Fibroblast of the conjunctiva (primary cell): ENCODE measurements around the gene CD3G.
"Not testable (repeated sequence)": the region's sequence is repeated elsewhere in the genome, so short reads cannot be mapped to it uniquely, and the experiment has no call there.

Experiments
- DNase-seq: peaks from one replicate; pipeline ENCODE4 v3.0.0-alpha.2; 2010; ENCODE audit warnings: low read depth

CD3G gene

GRCh38 chr11:118380571-118380970, 36.4 kb downstream of the CD3G start:
- no peak for DNase-seq

DNA sequence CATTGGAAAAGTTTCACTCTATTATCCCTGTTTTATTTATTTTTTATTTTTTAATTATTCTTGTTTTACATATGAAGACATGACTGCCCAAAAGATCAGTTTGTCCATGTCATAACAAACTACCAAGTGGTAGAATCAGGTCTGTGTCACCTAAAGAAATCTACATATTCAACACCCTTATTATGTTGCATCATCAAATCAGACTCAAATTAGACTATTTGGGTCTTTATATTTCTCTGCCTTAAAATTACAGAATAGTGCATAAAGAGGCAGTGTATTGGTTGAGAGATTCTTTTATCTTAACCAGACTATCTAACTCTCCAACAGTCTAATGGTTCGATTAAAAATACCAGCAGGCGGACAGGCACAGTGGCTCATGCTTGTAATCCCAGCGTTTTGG, 38.8 kb downstream of the CD3G start:
- no peak for DNase-seq

DNA sequence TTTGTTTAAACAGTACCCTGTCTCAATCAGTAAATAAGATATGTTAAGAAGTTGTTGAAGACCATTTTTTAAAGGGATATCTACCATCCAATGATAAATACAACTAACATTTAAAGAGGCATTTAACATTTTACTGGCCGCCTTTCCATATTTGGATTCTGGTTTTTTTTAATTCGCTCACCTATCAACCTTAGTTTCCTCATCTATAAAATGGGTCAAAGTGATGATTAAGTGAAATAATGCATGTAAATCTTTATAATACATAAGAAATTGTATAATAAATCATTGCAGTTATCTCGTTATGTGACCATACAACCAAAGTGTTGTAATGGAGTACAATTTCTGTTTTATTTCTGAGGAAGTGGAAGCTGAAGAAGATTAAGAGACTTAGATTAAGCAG, 39.5 kb downstream of the CD3G start:
- no peak for DNase-seq

DNA sequence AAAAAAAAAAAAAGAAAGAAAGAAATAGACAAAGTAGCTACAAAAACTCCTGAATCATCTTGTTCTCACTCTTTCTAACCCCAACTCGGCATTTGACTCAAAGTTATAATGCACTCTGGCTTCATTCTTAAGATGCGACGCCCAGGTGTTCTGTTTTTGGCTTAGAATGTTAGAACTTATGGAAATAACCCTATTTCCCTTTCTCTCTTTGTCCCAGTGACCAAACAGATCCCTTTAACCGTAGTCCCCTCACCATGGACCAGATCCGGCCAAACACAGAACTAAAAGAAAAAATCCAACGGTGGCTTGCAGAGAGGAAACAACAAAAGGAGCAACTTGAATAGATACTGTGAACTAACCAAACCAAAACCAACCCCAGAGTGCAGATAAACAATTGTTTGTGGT, 52.0 kb downstream of the CD3G start:
- no peak for DNase-seq

DNA sequence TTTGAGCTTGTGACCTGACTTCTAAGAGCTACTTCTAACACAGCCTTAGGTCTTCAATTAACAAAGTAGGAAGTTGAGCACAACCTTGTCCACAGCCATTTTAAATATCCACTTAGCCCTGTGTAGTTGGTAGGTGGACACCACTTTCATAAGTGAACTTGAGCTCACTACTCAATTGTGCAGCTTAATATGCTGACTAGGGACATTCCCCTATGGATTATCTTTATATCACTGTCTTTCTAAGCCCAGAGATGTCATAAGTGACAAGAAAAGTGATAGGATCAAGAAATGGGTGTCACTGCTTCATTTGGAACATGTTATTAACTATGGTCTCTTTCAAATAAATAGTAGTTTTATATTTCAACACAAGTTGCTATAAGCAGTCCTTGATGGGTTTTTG, 53.3 kb downstream of the CD3G start:
- no peak for DNase-seq

DNA sequence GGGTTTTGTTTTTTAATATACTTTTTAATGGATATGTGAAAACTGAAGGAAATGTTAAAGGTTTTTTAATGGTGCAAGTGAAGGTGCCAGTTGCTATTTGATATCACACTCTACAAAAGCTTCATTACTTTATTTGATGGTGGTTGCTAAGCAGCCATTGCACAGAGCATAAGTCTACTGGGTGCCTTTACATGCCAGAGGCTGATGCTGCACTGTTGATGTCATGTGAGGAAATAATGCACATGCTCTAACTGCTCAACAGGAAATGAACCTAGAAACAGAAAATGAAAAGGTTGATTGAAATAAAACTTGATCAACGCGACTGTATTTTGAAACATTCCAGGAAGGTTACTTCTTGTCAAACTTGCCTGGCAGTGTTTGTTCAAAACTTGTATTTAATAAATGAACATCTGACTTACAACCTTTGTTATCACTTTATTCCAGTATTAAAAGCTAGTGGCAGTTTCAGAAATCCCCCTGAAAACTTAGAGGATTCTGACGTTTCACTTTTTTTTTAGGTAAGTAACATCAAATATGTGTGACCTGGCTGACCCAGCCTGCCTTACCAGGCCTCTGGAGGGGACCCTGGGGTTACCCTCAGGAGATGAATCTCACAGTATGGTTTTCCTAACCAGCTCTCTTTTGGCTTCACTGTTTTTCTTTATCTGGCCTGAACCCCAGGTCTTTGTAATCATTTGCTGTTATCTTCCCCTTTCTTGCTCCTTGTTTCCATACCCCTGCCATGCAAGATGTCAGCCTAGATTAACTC, 54.8 kb downstream of the CD3G start:
- no peak for DNase-seq

DNA sequence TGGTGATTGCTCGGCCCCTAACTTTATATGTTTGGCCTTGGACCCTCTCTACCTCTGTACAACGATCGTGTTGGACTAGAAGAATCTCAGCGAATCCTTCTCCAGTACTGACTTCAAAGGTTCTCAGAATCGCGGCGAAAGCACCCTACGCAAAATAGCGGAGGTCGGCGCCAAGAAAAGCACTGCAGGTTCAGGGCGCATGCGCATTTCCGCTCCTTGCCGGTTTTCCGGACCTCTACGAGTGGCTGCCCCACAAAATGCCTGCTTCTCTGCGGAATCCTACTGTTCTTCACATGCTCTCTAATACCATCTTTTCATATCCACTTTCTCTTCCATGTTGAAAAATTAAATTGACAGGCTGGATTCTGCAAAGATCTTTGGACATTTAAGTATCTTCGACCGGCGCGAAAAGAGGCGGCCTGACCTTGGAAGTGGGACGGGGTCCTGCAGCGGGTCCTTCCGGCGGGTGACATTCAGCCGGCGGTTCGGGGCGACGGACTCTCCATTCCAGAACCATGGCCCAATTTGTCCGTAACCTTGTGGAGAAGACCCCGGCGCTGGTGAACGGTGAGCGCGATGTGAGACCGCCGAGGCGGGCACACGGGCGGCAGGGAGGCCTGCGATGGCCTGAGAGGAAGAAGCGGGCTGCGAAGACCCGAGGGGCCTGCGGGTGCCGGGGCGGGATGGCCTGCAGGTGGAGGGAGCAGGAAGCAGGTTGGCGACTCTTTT, 57.2 kb downstream of the CD3G start, which contains the start of gene ATP5MG:
Gene ATP5MG, plus strand, starts transcription at position 456 of the 729 bp plus-strand sequence. Its CDS starts 60 bp downstream, at position 516.
- peak; percentile 81 for DNase-seq

DNA sequence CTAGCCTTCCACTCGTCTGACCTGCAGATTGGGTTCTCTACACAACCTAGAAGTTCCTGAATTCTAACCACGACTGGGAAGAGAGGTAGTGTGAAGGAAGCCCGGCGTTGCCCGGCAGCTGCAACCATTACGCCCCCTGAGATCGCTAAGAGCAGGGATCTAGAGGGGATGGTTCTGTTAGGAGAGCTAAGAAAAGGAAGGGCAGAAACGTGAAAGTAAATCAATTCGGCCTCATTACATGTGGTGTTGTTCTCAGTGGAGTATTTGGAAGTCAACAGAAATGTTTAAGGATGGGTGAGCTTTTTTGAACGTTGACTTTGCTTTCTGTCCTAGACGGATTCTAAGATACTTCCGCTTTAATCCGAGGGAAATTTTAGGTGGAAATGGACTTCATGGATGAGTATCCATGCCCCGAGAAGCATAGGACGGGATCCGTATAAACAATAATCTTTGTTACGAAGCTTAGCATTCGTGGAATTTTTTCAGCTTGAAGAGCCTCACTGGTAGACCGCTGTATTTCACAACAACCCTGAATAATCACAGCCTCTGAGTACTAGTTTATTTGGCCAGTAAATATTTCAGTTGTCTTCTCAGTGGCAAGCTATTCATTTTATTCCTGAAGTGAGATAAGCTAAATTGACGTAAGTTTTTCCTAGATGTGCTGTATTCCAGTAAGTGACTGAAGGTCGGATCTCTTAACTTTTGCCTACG, 57.9 kb downstream of the CD3G start:
- DNase-seq: peak; percentile 28

DNA sequence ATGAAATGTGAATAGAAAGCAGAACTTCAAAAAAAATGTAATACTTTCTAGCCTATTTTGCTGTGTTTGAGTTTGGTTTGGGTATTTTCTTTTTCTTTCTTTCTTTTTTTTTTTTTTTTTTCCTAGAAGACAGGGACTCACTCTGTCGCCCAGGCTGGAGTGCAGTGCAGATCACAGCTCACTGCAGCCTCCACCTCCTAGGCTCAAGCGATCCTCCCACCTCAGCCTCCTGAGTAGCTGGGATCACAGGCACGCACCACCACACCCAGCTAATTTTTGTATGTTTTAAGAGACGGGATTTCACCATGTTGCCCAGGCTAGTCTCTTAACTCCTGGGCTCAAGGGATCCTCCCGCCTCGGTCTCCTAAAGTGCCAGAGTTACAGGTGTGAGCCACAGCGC, 58.5 kb downstream of the CD3G start:
- not testable (repeated sequence) for DNase-seq
